B cell (primary cell): ENCODE results near the gene SGCA. TPM values are rescaled to one million over a fixed set of nuclear protein-coding genes. Genes with fewer than 3 reads are reported as not detected.

Source experiments
- ATAC-seq: fragments of 200-7000 bp; cut with Tn5 transposase; one replicate; pipeline ENCODE4 v1.10.0; 2021; ENCODE audit warnings: low read depth, mild to moderate bottlenecking, moderate number of reproducible peaks, moderate library complexity
- CTCF ChIA-PET: fragments of 350-600 bp; sonication (Branson Sonifier 250); formaldehyde crosslinking; loops from one replicate; lab custom pipeline; 2021; ENCODE audit warnings: antibody characterized with exemption, inconsistent platforms; lab: Charles Lee
- POLR2A ChIA-PET: fragments of 350-600 bp; sonication (Branson Sonifier 250); formaldehyde crosslinking; loops from one replicate; lab custom pipeline; 2021; ENCODE audit warnings: antibody characterized with exemption; lab: Charles Lee
- DNase-seq: peaks from one replicate; pipeline ENCODE4 v3.0.0; 2013
- H2AFZ ChIP-seq: 2 replicates; pipeline ENCODE4 v1.6.1; 2012; ENCODE audit warnings: mild to moderate bottlenecking, low read depth, low read length; ENCODE audit not compliant: insufficient read depth, poor library complexity, severe bottlenecking
- H3K27ac ChIP-seq, 2 donors: 1 replicate in 1 of 2; 2 replicates in 1 of 2; pipeline ENCODE4 v1.5.1; 2012 to 2013; ENCODE audit warnings: low read length in 2 of 2, mild to moderate bottlenecking in 2 of 2, moderate library complexity in 1 of 2
- H3K27me3 ChIP-seq, 4 experiments: fragments of 200-600 bp in 1 of 4; sonication (generic) in 1 of 4; replicated peaks in 1 of 4; 1 replicate in 2 of 4; 2 replicates in 2 of 4; pipeline versions ENCODE4 v1.6.1 to v1.7.0; 2013 to 2016; ENCODE audit warnings: low read length in 3 of 4, mild to moderate bottlenecking in 2 of 4, mixed read lengths in 1 of 4, moderate library complexity in 1 of 4; ENCODE audit not compliant: insufficient read depth in 4 of 4, control insufficient read depth in 3 of 4; ENCODE audit errors: control extremely low read depth in 1 of 4
- H3K36me3 ChIP-seq, 2 experiments: replicated peaks in 1 of 2; 1 replicate in 1 of 2; 2 replicates in 1 of 2; pipeline versions ENCODE4 v1.6.1 to v1.7.1; 2013; ENCODE audit warnings: low read length in 1 of 2; ENCODE audit not compliant: insufficient read depth in 2 of 2, control insufficient read depth in 1 of 2; ENCODE audit errors: control extremely low read depth in 1 of 2, extremely low read depth in 1 of 2
- H3K4me1 ChIP-seq, 2 donors: fragments of 200-600 bp in 1 of 2; sonication (generic) in 1 of 2; 1 replicate in 1 of 2; 2 replicates in 1 of 2; pipeline versions ENCODE4 v1.5.1 to v1.6.1; 2013 to 2017; ENCODE audit warnings: low read length in 2 of 2; ENCODE audit not compliant: control insufficient read depth in 2 of 2, insufficient read depth in 2 of 2
- H3K4me2 ChIP-seq: replicated peaks from 2 replicates; pipeline ENCODE3; 2012; ENCODE audit warnings: mild to moderate bottlenecking, low read depth, low read length; ENCODE audit not compliant: poor library complexity, severe bottlenecking
- H3K4me3 ChIP-seq, 5 experiments: fragments of 200-600 bp in 1 of 5; sonication (generic) in 1 of 5; 1 replicate in 3 of 5; 2 replicates in 2 of 5; pipeline versions ENCODE4 v1.5.1 to v1.7.0; 2011 to 2016; ENCODE audit warnings: low read length in 4 of 5, mild to moderate bottlenecking in 4 of 5, low read depth in 2 of 5, control low read depth in 1 of 5, moderate library complexity in 1 of 5; ENCODE audit not compliant: insufficient read depth in 1 of 5; ENCODE audit errors: control extremely low read depth in 1 of 5, extremely low read depth in 1 of 5
- H3K79me2 ChIP-seq: fragments of 200-600 bp; sonication (generic); one replicate; pipeline ENCODE4 v1.6.0; 2016; ENCODE audit warnings: low read length; ENCODE audit not compliant: control insufficient read depth, insufficient read depth
- H3K9ac ChIP-seq: fragments of 200-600 bp; sonication (generic); 2 replicates; pipeline ENCODE4 v1.6.1; 2017; ENCODE audit warnings: mild to moderate bottlenecking, low read length, moderate library complexity
- H3K9me3 ChIP-seq, 3 donors: one replicate each; pipeline versions ENCODE4 v1.6.1 to v1.7.1; 2013; ENCODE audit warnings: low read length in 2 of 3; ENCODE audit not compliant: control insufficient read depth in 2 of 3, insufficient read depth in 1 of 3; ENCODE audit errors: control extremely low read depth in 1 of 3
- H4K20me1 ChIP-seq: 2 replicates; pipeline ENCODE4 v1.6.0; 2012; ENCODE audit warnings: mild to moderate bottlenecking, low read length; ENCODE audit not compliant: insufficient read depth, control insufficient read depth, poor library complexity, severe bottlenecking
- H3K27ac Mint-ChIP-seq: one replicate; pipeline ENCODE4 v1.8.0; 2021; ENCODE audit warnings: mixed read lengths
- H3K27me3 Mint-ChIP-seq: one replicate; pipeline ENCODE4 v1.8.0; 2021; ENCODE audit warnings: mixed read lengths
- H3K4me1 Mint-ChIP-seq: one replicate; pipeline ENCODE4 v1.8.0; 2021; ENCODE audit warnings: mixed read lengths
- H3K4me3 Mint-ChIP-seq: one replicate; pipeline ENCODE4 v1.8.0; 2021; ENCODE audit warnings: mixed read lengths
- H3K9me3 Mint-ChIP-seq: one replicate; pipeline ENCODE4 v1.8.0; 2022; ENCODE audit warnings: mixed read lengths; ENCODE audit not compliant: insufficient read depth
- EZH2 ChIP-seq: IDR thresholded peaks from 2 replicates; pipeline ENCODE4 v1.6.1; 2012; ENCODE audit warnings: borderline replicate concordance, low read depth, mild to moderate bottlenecking, moderate library complexity, low read length; ENCODE audit not compliant: insufficient read depth, poor library complexity, severe bottlenecking
- WGBS: methylation state at CpG from one replicate; pipeline ENCODE4 v1.1.5; 2013; ENCODE audit warnings: missing lambda C conversion rate; ENCODE audit not compliant: insufficient coverage; 5-methylcytosine and 5-hydroxymethylcytosine counted together
- intact Hi-C: fragments of 100-400 bp; cut with micrococcal nuclease; formaldehyde crosslinking; loops from one replicate; pipeline ENCODE4 v1.10.0; 2022
- polyA plus RNA-seq: library from polyadenylated mRNA; depleted of rRNA; stranded (reverse); fragments of >200 nt; gene quantifications from 2 replicates; pipeline ENCODE4 v1.2.3, GENCODE V29; 2012
- total RNA-seq, 2 donors: library from RNA; stranded (reverse); fragments of 120-200 nt in 1 of 2; gene quantifications; 1 replicate in 1 of 2; 2 replicates in 1 of 2; pipeline versions ENCODE4 v1.2.3 to v1.2.4, GENCODE V29; 2013 to 2022
- TF ChIP-seq, protein P1 (sequence below): fragments of 200-600 bp; IDR thresholded peaks from one replicate; pipeline ENCODE4 v1.8.0; 2022; ENCODE audit warnings: antibody characterized with exemption, mild to moderate bottlenecking

Gene SGCA
- total and polyA plus RNA-seq, 2 donors (not counting 1 experiment from before 2014, with no cell fraction given), result 4.4 to 4.5 TPM

DNA sequence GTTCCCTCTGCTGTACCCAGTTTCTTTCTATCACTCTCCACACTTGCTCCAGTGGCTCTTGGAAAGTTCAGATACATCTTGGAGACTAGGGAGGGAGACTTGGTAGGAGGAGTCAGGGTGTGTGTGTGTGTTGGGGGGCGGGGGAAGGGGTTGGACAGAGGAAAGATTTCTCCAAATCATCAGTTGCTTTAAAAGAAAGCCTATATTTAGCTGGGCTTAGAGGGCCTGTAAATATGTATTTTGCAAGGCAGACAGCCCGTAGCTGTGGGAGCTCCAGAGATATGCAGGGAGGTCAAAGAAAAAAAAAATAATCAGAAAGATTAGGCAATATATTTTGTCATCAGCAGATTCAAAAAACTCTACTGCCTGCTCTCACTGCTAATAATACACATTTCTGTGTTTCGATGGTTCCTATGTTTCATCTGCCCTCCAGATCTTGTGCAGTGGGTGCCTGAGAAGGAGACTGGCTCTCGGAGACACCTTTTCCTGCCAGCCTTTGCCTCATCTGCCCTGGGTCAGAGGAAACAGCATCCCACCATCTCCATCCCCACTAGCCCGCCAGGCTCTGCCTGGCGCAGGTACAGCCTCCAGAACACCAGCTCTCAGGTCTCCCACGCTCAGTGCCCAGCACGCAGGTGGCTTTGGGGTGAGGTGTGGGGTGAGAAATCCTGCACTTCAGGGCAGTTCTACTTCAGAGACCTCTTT lies 10.5 kb upstream of the SGCA start:
- Histone ChIP-seq H2AFZ (no peak overlapping the region), H3K36me3 (no peaks in the 10 kb centered on the region), H3K4me1 (peaks cover 9 to 30% of the 10 kb centered on the region in 2 donors), H3K4me3 (no peak overlapping the region), H3K9me3 (no peaks in the 10 kb centered on the region), H3K79me2 (peaks cover 8% of the 10 kb centered on the region), H4K20me1 (peaks cover 5% of the 10 kb centered on the region), H3K27ac (peak overlapping the region in 1 of 2 donors; percentile 18), H3K27me3 (no peaks in the 10 kb centered on the region), H3K9ac (no peak overlapping the region), H3K4me2 (no peak overlapping the region)
- peak overlapping the region; percentile 71 for H3K27ac Mint-ChIP-seq
- no peaks in the 10 kb centered on the region for H3K9me3 Mint-ChIP-seq
- ChIA-PET CTCF (interaction anchor here (1.1 to 3.4 kb wide), 5 partner anchors 11 to 61 kb away, joined by 4 to 18 read pairs (median 9); no protein-coding TSS in a partner anchor), POLR2A (interaction anchor here (0.7 kb wide), 1 partner anchor 85 kb away, joined by 5 read pairs; no protein-coding TSS in a partner anchor)
- no peak for DNase-seq
- H3K4me1 Mint-ChIP-seq, result peaks cover 21% of the 10 kb centered on the region
- no peaks in the 10 kb centered on the region for H3K27me3 Mint-ChIP-seq
- no peak for ATAC-seq
- H3K4me3 Mint-ChIP-seq, result no peak overlapping the region
- intact Hi-C loops, result no loop called here
- TF ChIP-seq EZH2, result no peak
- TF ChIP-seq, protein P1, sequence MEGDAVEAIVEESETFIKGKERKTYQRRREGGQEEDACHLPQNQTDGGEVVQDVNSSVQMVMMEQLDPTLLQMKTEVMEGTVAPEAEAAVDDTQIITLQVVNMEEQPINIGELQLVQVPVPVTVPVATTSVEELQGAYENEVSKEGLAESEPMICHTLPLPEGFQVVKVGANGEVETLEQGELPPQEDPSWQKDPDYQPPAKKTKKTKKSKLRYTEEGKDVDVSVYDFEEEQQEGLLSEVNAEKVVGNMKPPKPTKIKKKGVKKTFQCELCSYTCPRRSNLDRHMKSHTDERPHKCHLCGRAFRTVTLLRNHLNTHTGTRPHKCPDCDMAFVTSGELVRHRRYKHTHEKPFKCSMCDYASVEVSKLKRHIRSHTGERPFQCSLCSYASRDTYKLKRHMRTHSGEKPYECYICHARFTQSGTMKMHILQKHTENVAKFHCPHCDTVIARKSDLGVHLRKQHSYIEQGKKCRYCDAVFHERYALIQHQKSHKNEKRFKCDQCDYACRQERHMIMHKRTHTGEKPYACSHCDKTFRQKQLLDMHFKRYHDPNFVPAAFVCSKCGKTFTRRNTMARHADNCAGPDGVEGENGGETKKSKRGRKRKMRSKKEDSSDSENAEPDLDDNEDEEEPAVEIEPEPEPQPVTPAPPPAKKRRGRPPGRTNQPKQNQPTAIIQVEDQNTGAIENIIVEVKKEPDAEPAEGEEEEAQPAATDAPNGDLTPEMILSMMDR, result no peak
- WGBS, result 80% methylated on average over 2 of the region's 8 CpGs

DNA sequence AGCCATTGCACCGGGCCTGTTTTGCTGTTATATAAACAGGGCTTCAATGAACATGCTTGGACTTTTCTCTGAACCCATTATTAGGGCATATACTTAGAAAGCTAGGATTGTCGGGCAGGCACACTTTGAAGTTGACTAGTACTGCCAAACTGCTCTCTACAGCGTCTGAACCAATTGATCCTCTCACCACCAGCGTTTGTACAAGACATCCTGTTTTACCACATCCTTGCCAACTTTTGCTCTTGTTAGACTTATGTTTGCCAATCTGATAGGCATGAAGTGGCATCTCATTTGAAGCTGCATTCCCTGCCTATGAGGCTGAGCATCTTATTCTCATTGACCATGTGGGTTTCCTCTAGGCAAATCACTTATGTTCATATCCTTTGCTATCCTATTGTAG lies 7.9 kb upstream of the SGCA start:
- H3K27me3 ChIP-seq, result no peaks in the 10 kb centered on the region
- H3K4me3 ChIP-seq, result no peak overlapping the region
- DNase-seq (no peak), ATAC-seq (no peak)
- H3K36me3 ChIP-seq, result no peaks in the 10 kb centered on the region
- Mint-ChIP-seq H3K4me3 (no peak overlapping the region), H3K9me3 (no peaks in the 10 kb centered on the region), H3K27ac (no peak overlapping the region), H3K4me1 (peaks cover 35% of the 10 kb centered on the region), H3K27me3 (no peaks in the 10 kb centered on the region)
- ChIA-PET POLR2A (no interaction called here), CTCF (interaction anchor here (1.0 to 1.6 kb wide), 2 partner anchors 10 to 43 kb away, joined by 4 read pairs; no protein-coding TSS in a partner anchor)
- intact Hi-C loops, result no loop called here
- H3K4me2 ChIP-seq, result no peak overlapping the region
- H3K4me1 ChIP-seq, result peaks cover 19 to 34% of the 10 kb centered on the region in 2 donors
- WGBS, result 74% methylated on average over 4 of the region's 4 CpGs
- no peak overlapping the region for H3K9ac ChIP-seq
- H4K20me1 ChIP-seq, result no peaks in the 10 kb centered on the region
- H3K9me3 ChIP-seq, result no peaks in the 10 kb centered on the region
- H3K79me2 ChIP-seq, result peaks cover 12% of the 10 kb centered on the region
- TF ChIP-seq, protein P1, result no peak
- TF ChIP-seq EZH2, result no peak
- no peak overlapping the region for H2AFZ ChIP-seq
- H3K27ac ChIP-seq, result no peak overlapping the region
